Trophoblast cell (in vitro differentiated cells and primary cell): Measurements from ENCODE around the gene PDE11A.

Experiments
- DNase-seq, 2 donors: peaks; one replicate each; pipeline ENCODE4 v3.0.0-alpha.2; 2016
- H2AFZ ChIP-seq: 2 replicates; pipeline ENCODE4 v1.6.1; 2013; ENCODE audit warnings: low read length, moderate library complexity, mild to moderate bottlenecking; ENCODE audit not compliant: insufficient read depth, poor library complexity
- H2AK5ac ChIP-seq: 2 replicates; pipeline ENCODE4 v1.6.1; 2013; ENCODE audit warnings: mild to moderate bottlenecking, low read length
- H2BK120ac ChIP-seq: 2 replicates; pipeline ENCODE4 v1.6.1; 2013; ENCODE audit warnings: low read length, mild to moderate bottlenecking, moderate library complexity; ENCODE audit not compliant: insufficient read depth, poor library complexity
- H2BK12ac ChIP-seq: 2 replicates; pipeline ENCODE4 v1.6.1; 2013; ENCODE audit warnings: mild to moderate bottlenecking, low read length, moderate library complexity
- H2BK5ac ChIP-seq: 2 replicates; pipeline ENCODE4 v1.6.1; 2013; ENCODE audit warnings: low read length, low read depth, moderate library complexity, mild to moderate bottlenecking; ENCODE audit not compliant: poor library complexity
- H3K14ac ChIP-seq: 2 replicates; pipeline ENCODE4 v1.6.1; 2013; ENCODE audit warnings: mild to moderate bottlenecking, low read length
- H3K18ac ChIP-seq: 2 replicates; pipeline ENCODE4 v1.6.1; 2013; ENCODE audit warnings: mild to moderate bottlenecking, low read length
- H3K23ac ChIP-seq: 2 replicates; pipeline ENCODE4 v1.6.1; 2013; ENCODE audit warnings: low read length
- H3K27ac ChIP-seq: 2 replicates; pipeline ENCODE4 v1.5.1; 2013; ENCODE audit warnings: low read depth, mild to moderate bottlenecking, inconsistent platforms, low read length, moderate library complexity
- H3K27me3 ChIP-seq: 2 replicates; pipeline ENCODE4 v1.6.1; 2013; ENCODE audit warnings: inconsistent platforms, mild to moderate bottlenecking, low read length, moderate library complexity; ENCODE audit not compliant: insufficient read depth
- H3K36me3 ChIP-seq, 2 experiments: 1 replicate in 1 of 2; 2 replicates in 1 of 2; pipeline ENCODE4 v1.6.1; 2013; ENCODE audit warnings: low read length in 2 of 2, mild to moderate bottlenecking in 2 of 2, moderate library complexity in 1 of 2; ENCODE audit not compliant: insufficient read depth in 2 of 2, control insufficient read depth in 1 of 2
- H3K4ac ChIP-seq: 2 replicates; pipeline ENCODE4 v1.6.1; 2013; ENCODE audit warnings: low read depth, mild to moderate bottlenecking, low read length, moderate library complexity
- H3K4me1 ChIP-seq, 2 experiments: 1 replicate in 1 of 2; 2 replicates in 1 of 2; pipeline ENCODE4 v1.6.1; 2013; ENCODE audit warnings: low read length in 2 of 2, mild to moderate bottlenecking in 2 of 2, moderate library complexity in 1 of 2; ENCODE audit not compliant: insufficient read depth in 2 of 2, control insufficient read depth in 1 of 2
- H3K4me2 ChIP-seq: 2 replicates; pipeline ENCODE4 v1.6.1; 2013; ENCODE audit warnings: inconsistent platforms, mild to moderate bottlenecking, low read length, moderate library complexity
- H3K4me3 ChIP-seq: 2 replicates; pipeline ENCODE4 v1.5.1; 2013; ENCODE audit warnings: mild to moderate bottlenecking, low read depth, low read length, inconsistent platforms
- H3K79me1 ChIP-seq: one replicate; pipeline ENCODE4 v1.6.1; 2013; ENCODE audit warnings: low read length
- H3K79me2 ChIP-seq: 2 replicates; pipeline ENCODE4 v1.6.1; 2013; ENCODE audit warnings: low read length, mild to moderate bottlenecking; ENCODE audit not compliant: control insufficient read depth, insufficient read depth, poor library complexity
- H3K9ac ChIP-seq: 2 replicates; pipeline ENCODE4 v1.6.1; 2013; ENCODE audit warnings: mild to moderate bottlenecking, low read length
- H3K9me3 ChIP-seq: 2 replicates; pipeline ENCODE4 v1.6.1; 2013; ENCODE audit warnings: low read depth, mild to moderate bottlenecking, control low read depth, inconsistent platforms, low read length; ENCODE audit not compliant: insufficient read depth
- H4K12ac ChIP-seq: 2 replicates; pipeline ENCODE4 v1.6.1; 2013; ENCODE audit warnings: low read depth, mild to moderate bottlenecking, low read length, moderate library complexity
- H4K8ac ChIP-seq: 2 replicates; pipeline ENCODE4 v1.6.1; 2013; ENCODE audit warnings: low read depth, mild to moderate bottlenecking, low read length, moderate library complexity
- H4K91ac ChIP-seq: one replicate; pipeline ENCODE4 v1.6.1; 2013; ENCODE audit warnings: low read depth, mild to moderate bottlenecking, low read length, moderate library complexity
- WGBS: extraction: QIAGEN DNeasy Blood & Tissue Kit; methylation state at CpG from one replicate; pipeline ENCODE4 v1.1.7; 2013; ENCODE audit warnings: missing lambda C conversion rate; ENCODE audit not compliant: insufficient read length, insufficient coverage; ENCODE audit errors: extremely low coverage; 5-methylcytosine and 5-hydroxymethylcytosine counted together

Gene PDE11A

DNA sequence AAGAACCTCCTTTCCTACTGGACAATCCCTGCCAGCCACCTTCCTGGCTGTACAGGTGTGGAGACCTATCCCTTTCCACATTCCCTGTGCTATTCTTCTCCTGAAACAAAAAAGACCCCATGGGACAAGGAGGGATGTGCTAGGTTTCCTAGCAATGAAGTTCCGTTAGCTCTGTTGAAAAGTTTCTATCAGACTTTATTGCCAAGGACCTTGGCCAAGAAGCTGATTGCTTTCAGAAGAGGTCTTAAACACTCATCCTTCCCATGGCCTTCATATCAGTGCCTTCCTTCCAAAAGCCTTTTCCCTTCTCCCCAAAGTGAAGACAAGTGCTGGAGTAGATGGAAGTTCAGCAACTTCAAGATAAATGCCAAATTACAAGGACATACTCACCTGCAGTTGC lies 485.2 kb downstream of the PDE11A start:
- H3K23ac ChIP-seq, result no peak overlapping the region
- H3K79me1 ChIP-seq, result no peaks in the 10 kb centered on the region
- H3K4me1 ChIP-seq, result no peaks in the 10 kb centered on the region

DNA sequence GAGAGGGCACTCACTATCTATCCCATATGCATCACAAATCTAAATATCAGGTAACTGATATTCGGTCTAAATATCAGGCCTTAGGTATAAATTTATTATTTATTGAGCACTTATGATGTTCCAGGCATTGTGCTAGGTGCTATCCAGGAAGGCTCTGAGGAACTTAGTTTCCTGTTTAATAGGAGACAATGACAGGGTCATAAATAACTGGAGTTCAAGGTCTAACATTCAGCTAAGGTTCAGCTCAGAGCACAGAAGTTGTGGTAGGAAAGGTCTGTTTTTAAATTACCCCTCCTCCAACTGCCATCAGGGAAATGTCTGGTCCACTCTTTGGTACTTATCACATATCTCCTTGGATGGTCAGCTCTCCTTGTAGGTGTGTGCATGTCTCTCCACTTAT lies 486.4 kb downstream of the PDE11A start:
- Histone ChIP-seq H2AK5ac (no peak overlapping the region), H4K91ac (no peak overlapping the region), H2BK5ac (no peak overlapping the region), H3K4ac (no peak overlapping the region), H3K4me2 (no peak overlapping the region), H3K79me2 (no peaks in the 10 kb centered on the region), H2BK12ac (no peak overlapping the region), H3K23ac (no peak overlapping the region), H4K12ac (no peak overlapping the region), H3K9me3 (no peaks in the 10 kb centered on the region), H2AFZ (no peak overlapping the region), H3K14ac (no peak overlapping the region), H2BK120ac (no peak overlapping the region), H3K27ac (no peak overlapping the region), H3K4me1 (no peaks in the 10 kb centered on the region), H3K4me3 (no peak overlapping the region), H3K36me3 (no peaks in the 10 kb centered on the region), H3K79me1 (no peaks in the 10 kb centered on the region), H4K8ac (no peak overlapping the region), H3K27me3 (no peaks in the 10 kb centered on the region), H3K9ac (no peak overlapping the region), H3K18ac (no peak overlapping the region)
- no peak for DNase-seq
- no CpG with 5 or more reads among the region's 1 CpG for WGBS

More for the DNA sequence above, 485.2 kb downstream of the PDE11A start:
- WGBS, result no CpG with 5 or more reads among the region's 1 CpG
- no peak overlapping the region for H3K9ac ChIP-seq
- H4K12ac ChIP-seq, result no peak overlapping the region
- no peak overlapping the region for H3K4me3 ChIP-seq
- no peak overlapping the region for H3K27ac ChIP-seq
- H4K91ac ChIP-seq, result no peak overlapping the region
- no peak for DNase-seq
- no peaks in the 10 kb centered on the region for H3K79me2 ChIP-seq
- H4K8ac ChIP-seq, result no peak overlapping the region
- no peak overlapping the region for H2BK12ac ChIP-seq
- H3K4me2 ChIP-seq, result no peak overlapping the region
- no peaks in the 10 kb centered on the region for H3K27me3 ChIP-seq
- no peak overlapping the region for H2BK5ac ChIP-seq
- no peak overlapping the region for H2BK120ac ChIP-seq
- H3K14ac ChIP-seq, result no peak overlapping the region
- H3K4ac ChIP-seq, result no peak overlapping the region
- H2AK5ac ChIP-seq, result no peak overlapping the region
- no peak overlapping the region for H3K18ac ChIP-seq
- no peaks in the 10 kb centered on the region for H3K9me3 ChIP-seq
- H3K36me3 ChIP-seq, result no peaks in the 10 kb centered on the region
- no peak overlapping the region for H2AFZ ChIP-seq

- Histone ChIP-seq H4K8ac (no peak overlapping the region), H2BK120ac (no peak overlapping the region), H3K4me2 (no peak overlapping the region), H3K9ac (no peak overlapping the region), H3K79me2 (no peaks in the 10 kb centered on the region), H4K12ac (no peak overlapping the region), H2BK12ac (no peak overlapping the region), H3K4ac (no peak overlapping the region), H3K36me3 (no peaks in the 10 kb centered on the region), H3K18ac (no peak overlapping the region), H3K27ac (no peak overlapping the region), H3K9me3 (no peaks in the 10 kb centered on the region), H3K4me3 (no peak overlapping the region), H2AK5ac (no peak overlapping the region), H4K91ac (no peak overlapping the region), H3K14ac (no peak overlapping the region), H2AFZ (no peak overlapping the region), H3K4me1 (no peaks in the 10 kb centered on the region), H3K79me1 (no peaks in the 10 kb centered on the region), H2BK5ac (no peak overlapping the region), H3K23ac (no peak overlapping the region), H3K27me3 (no peaks in the 10 kb centered on the region)
- DNase-seq, result no peak
- WGBS, result no CpG with 5 or more reads among the region's 5 CpGs
These were observed 487.2 kb downstream of the PDE11A start for GRCh38 chr2:177585234-177585863.

DNA sequence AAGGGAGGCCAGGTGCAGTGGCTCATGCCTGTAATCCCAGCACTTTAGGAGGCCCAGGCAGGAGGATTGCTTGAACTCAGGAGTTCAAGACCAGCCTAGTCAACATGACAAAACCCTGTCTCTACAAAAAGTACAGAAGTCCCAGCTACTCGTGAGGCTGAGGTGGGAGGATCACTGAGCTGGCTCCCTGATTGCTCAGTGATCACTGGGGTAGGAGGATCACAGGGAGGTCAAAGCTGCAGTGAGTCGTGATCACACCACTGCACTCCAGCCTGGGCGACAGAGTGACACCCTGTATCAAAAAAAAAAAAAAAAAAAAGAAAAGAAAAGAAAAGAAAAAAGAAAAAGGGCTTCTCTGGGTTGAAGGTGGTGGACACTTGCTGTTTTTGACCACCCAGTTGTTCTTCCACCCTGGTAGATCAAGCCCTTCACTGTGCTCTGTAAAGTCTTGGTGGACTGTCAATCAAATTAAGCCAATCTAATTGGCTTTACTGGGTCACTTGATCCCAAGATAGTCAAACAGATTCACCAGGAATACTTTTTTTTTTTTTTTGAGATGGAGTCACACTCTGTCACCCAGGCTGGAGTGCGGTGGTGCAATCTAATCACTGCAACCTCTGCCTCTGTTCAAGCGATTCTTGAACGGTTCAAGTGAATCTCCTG lies 488.4 kb downstream of the PDE11A start:
- H2BK5ac ChIP-seq, result no peak overlapping the region
- H4K8ac ChIP-seq, result no peak overlapping the region
- H3K4me2 ChIP-seq, result no peak overlapping the region
- H3K9me3 ChIP-seq, result no peaks in the 10 kb centered on the region
- no peak overlapping the region for H4K91ac ChIP-seq
- H3K4me3 ChIP-seq, result no peak overlapping the region
- H2BK120ac ChIP-seq, result no peak overlapping the region
- H3K27ac ChIP-seq, result no peak overlapping the region
- no peaks in the 10 kb centered on the region for H3K79me1 ChIP-seq
- no peak overlapping the region for H2BK12ac ChIP-seq
- no peak overlapping the region for H3K14ac ChIP-seq
- H3K23ac ChIP-seq, result no peak overlapping the region
- no peak for DNase-seq
- WGBS, result no CpG with 5 or more reads among the region's 6 CpGs
- no peak overlapping the region for H3K4ac ChIP-seq
- H2AK5ac ChIP-seq, result no peak overlapping the region
- H3K9ac ChIP-seq, result no peak overlapping the region
- no peak overlapping the region for H2AFZ ChIP-seq
- no peaks in the 10 kb centered on the region for H3K4me1 ChIP-seq
- H4K12ac ChIP-seq, result no peak overlapping the region
- no peaks in the 10 kb centered on the region for H3K79me2 ChIP-seq
- no peaks in the 10 kb centered on the region for H3K27me3 ChIP-seq
- no peaks in the 10 kb centered on the region for H3K36me3 ChIP-seq
- H3K18ac ChIP-seq, result no peak overlapping the region
